Measurements from ENCODE around the gene CRADD. TPM values are rescaled to one million over a fixed set of nuclear protein-coding genes. Genes with fewer than 3 reads are reported as not detected.

The CRADD gene
- total RNA-seq, 1 donor from 2014 or later: 8.1 TPM

DNA sequence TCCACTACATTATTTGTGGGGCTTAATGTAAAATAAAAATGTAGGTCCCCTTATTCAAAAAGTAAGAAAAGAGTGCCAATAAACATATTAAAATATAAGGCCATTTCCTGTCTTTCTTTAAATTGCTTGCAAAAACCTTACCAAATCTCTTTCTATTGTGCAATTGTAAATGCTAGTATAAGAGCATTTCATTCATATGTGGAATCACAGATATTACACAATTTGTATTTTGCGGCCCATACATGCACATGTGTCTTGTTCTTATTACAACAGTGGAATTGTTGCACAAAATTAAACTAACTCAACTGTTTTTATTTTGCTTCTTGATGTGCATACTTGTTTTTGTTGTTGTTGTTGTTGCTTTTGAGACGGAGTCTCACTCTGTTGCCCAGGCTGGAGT is 20.1 kb upstream of the CRADD start:
- H3K9me3 Mint-ChIP-seq: no peaks in the 10 kb centered on the region
- no peak for DNase-seq
- intact Hi-C loops (cut with micrococcal nuclease): no loop called here
- H3K4me1 Mint-ChIP-seq: no peaks in the 10 kb centered on the region
- no peaks in the 10 kb centered on the region for H3K36me3 Mint-ChIP-seq (ENCODE audit: low read depth)
- H3K27me3 Mint-ChIP-seq: peaks cover 4% of the 10 kb centered on the region
- no peak overlapping the region for H3K27ac Mint-ChIP-seq
- H3K4me3 Mint-ChIP-seq: no peak overlapping the region

DNA sequence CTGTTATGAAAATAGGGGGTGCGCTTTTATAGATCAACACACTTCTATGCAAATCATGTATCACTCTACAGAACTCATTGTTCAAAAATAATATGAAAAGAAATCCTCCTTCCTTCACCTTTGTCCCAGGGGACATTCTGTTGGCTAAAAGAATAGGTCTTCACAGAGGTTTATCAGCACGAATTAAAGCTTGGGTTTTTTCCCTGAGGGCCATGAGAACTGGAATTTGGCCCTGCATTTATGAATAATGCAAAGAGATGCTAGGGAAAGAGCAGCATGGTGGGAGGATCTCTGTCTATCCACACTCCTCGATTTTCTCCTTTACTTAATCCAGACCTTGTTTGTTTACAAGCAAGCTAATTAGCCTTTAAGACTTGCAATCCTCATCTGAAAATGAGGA is 16.2 kb upstream of the CRADD start:
- Mint-ChIP-seq H3K4me1 (no peaks in the 10 kb centered on the region), H3K9me3 (no peaks in the 10 kb centered on the region), H3K27me3 (no peaks in the 10 kb centered on the region), H3K4me3 (no peak overlapping the region), H3K36me3 (ENCODE audit: low read depth) (no peaks in the 10 kb centered on the region), H3K27ac (no peak overlapping the region)
- DNase-seq: no peak
- intact Hi-C loops (cut with micrococcal nuclease): no loop called here

- DNase-seq: no peak
- no peaks in the 10 kb centered on the region for H3K9me3 Mint-ChIP-seq
- intact Hi-C loops (cut with micrococcal nuclease): no loop called here
- no peaks in the 10 kb centered on the region for H3K4me1 Mint-ChIP-seq
- no peak overlapping the region for H3K27ac Mint-ChIP-seq
- H3K27me3 Mint-ChIP-seq: no peaks in the 10 kb centered on the region
- H3K36me3 Mint-ChIP-seq (ENCODE audit: low read depth): no peaks in the 10 kb centered on the region
- no peak overlapping the region for H3K4me3 Mint-ChIP-seq
Measured at GRCh38 chr12:93663006-93663728, 14.0 kb upstream of the CRADD start.

DNA sequence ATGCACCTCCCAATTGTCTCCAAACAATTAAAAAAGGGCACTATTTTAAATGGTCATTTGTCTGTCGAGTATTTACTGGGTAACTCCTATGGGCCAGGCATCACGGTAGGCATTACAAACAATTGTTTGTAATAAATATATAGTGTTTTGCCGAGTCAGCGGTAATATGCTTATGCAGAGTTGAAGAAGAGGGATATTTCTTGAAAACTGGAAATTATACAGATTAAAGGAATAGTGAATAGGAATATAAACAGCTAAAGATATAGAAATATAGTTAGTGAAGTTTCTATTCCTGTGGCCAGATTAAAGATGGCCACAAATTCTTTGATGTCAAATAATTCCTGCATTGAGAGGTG is 13.5 kb upstream of the CRADD start:
- H3K36me3 Mint-ChIP-seq (ENCODE audit: low read depth): peaks cover 3% of the 10 kb centered on the region
- H3K4me1 Mint-ChIP-seq: peaks cover 3% of the 10 kb centered on the region
- no peak for DNase-seq
- no peak overlapping the region for H3K27ac Mint-ChIP-seq
- H3K4me3 Mint-ChIP-seq: no peak overlapping the region
- H3K27me3 Mint-ChIP-seq: no peaks in the 10 kb centered on the region
- peaks cover 5% of the 10 kb centered on the region for H3K9me3 Mint-ChIP-seq
- intact Hi-C loops (cut with micrococcal nuclease): no loop called here

DNA sequence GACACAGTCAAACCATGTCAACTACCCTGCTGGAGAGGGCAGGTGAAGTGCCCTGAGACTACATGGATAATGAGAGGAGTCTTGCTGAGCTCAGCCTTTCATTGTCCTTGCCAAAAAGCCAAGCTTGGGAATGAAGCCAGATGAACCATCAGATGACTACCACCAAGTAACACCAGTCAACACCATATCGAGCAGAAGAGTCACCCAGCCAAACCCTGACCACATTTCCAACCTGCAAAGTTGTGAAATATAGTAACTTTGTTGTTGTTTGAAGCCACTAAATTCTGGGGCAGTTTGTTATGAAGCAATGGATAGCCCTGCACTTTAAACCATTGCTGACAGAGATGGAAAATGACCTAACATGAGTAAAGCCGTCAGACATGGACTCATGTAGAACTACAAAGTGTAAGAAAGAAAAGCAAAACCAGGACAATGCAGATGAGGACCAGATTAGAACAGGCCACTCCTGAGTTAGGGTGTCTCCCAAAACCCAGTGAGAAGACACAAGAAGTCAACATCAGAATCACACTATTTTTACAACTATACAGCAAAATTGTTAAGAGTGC is 12.5 kb upstream of the CRADD start:
- peaks cover 13% of the 10 kb centered on the region for H3K9me3 Mint-ChIP-seq
- peaks cover 6% of the 10 kb centered on the region for H3K4me1 Mint-ChIP-seq
- intact Hi-C loops (cut with micrococcal nuclease): no loop called here
- no peak for DNase-seq
- H3K27me3 Mint-ChIP-seq: no peaks in the 10 kb centered on the region
- H3K4me3 Mint-ChIP-seq: no peak overlapping the region
- no peak overlapping the region for H3K27ac Mint-ChIP-seq
- peaks cover 7% of the 10 kb centered on the region for H3K36me3 Mint-ChIP-seq (ENCODE audit: low read depth)

DNA sequence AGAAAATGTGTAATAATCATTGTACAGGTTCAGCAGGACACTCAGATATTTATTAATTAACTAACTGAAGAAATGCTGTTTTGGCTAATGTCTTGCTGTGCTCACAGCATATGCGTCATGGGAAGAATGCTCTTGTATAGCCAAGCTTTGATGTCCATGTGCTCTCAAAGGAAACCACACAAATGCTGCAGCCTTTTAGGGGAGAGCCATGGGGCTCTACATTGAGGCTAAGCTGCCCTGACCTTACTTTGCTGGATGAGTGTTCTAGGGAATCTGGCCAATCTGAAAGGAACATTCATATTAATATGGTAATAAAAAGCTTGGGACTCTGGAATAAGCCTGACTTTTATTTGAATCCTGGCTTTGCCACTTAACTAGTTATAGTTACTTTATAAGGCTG is 9.5 kb upstream of the CRADD start:
- intact Hi-C loops (cut with micrococcal nuclease): no loop called here
- Mint-ChIP-seq H3K36me3 (ENCODE audit: low read depth) (peaks cover 7% of the 10 kb centered on the region), H3K27ac (no peak overlapping the region), H3K4me1 (peaks cover 6% of the 10 kb centered on the region), H3K4me3 (no peak overlapping the region), H3K27me3 (no peaks in the 10 kb centered on the region), H3K9me3 (peaks cover 13% of the 10 kb centered on the region)
- DNase-seq: no peak

DNA sequence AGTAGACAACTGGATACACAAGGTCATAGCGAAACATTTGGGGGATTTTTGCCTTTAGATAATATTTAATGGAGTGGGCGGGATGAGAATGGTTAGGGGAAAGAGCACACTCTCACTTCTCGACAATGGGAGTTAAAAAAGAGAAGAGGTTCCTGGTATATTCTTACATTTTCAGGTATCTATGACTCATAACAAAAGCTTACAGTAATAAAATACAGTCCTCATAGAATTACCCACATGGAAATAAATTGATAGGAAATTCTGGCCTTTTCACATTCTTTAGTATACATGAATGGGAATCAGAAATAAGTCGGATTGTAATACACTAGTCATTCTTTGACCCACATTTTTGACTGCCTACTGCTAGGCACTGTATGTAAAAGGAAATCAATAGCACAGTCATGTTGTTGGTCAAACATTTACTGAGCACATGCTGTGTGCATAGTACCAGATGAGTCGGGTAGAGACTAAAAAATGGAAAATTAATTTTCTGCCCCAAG is 8.2 kb upstream of the CRADD start:
- intact Hi-C loops (cut with micrococcal nuclease): no loop called here
- Mint-ChIP-seq H3K4me3 (no peak overlapping the region), H3K9me3 (peaks cover 13% of the 10 kb centered on the region), H3K27me3 (peaks cover 1% of the 10 kb centered on the region), H3K27ac (no peak overlapping the region), H3K4me1 (peaks cover 13% of the 10 kb centered on the region), H3K36me3 (ENCODE audit: low read depth) (peaks cover 7% of the 10 kb centered on the region)
- no peak for DNase-seq

- H3K27ac Mint-ChIP-seq: no peak overlapping the region
- H3K36me3 Mint-ChIP-seq (ENCODE audit: low read depth): peaks cover 7% of the 10 kb centered on the region
Measured at GRCh38 chr12:93669452-93669851, 7.7 kb upstream of the CRADD start.

DNA sequence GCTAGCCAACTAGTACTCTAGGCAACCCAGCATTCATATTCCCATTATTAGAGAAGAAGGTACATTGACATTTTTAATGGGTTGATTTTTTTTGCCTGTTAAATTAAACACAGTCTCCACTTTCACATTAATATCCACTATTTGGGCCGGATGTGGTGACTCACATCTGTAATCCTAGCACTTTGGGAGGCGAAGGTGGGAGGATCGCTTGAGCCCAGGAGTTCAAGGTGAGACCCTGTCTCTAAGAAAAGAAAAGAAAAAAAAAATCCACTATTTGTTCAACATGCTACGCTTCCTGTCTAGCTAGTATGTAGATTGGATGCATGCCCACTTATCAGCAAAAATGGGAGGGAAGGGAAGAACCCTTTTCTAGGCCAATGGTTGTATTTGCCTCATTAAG is 7.1 kb upstream of the CRADD start:
- H3K4me1 Mint-ChIP-seq: peaks cover 15% of the 10 kb centered on the region
- peaks cover 7% of the 10 kb centered on the region for H3K36me3 Mint-ChIP-seq (ENCODE audit: low read depth)
- no peak overlapping the region for H3K4me3 Mint-ChIP-seq
- no peak overlapping the region for H3K27ac Mint-ChIP-seq
- H3K9me3 Mint-ChIP-seq: peaks cover 18% of the 10 kb centered on the region
- H3K27me3 Mint-ChIP-seq: peaks cover 4% of the 10 kb centered on the region
- DNase-seq: no peak
- intact Hi-C loops (cut with micrococcal nuclease): no loop called here

More at GRCh38 chr12:93669452-93669851, 7.7 kb upstream of the CRADD start:
- H3K4me3 Mint-ChIP-seq: no peak overlapping the region
- H3K9me3 Mint-ChIP-seq: peaks cover 18% of the 10 kb centered on the region
- DNase-seq: peak; percentile 42
- intact Hi-C loops (cut with micrococcal nuclease): no loop called here
- H3K27me3 Mint-ChIP-seq: peaks cover 4% of the 10 kb centered on the region
- peaks cover 15% of the 10 kb centered on the region for H3K4me1 Mint-ChIP-seq

DNA sequence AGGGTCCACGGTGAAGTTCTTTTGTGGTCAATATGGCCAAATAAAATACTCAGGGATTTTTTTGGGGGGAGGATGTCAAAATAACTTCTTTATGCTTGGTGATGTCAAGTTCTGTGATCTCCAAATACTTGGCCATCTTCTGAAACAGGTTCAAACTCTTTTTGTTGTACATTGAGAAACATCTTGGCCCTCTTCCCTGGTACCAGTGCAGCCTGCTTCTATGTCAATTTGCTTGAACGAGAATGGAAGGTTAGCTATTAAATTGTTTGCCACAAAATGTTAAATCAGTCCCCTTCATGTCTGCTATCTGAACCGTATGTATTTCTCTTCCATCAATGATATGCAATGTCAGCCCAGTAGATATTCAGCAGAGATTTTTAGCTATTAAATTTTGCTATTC is 6.1 kb upstream of the CRADD start:
- Mint-ChIP-seq H3K27me3 (peaks cover 4% of the 10 kb centered on the region), H3K9me3 (peaks cover 18% of the 10 kb centered on the region), H3K36me3 (ENCODE audit: low read depth) (peaks cover 7% of the 10 kb centered on the region), H3K27ac (no peak overlapping the region), H3K4me3 (no peak overlapping the region), H3K4me1 (peaks cover 15% of the 10 kb centered on the region)
- no peak for DNase-seq
- intact Hi-C loops (cut with micrococcal nuclease): no loop called here

DNA sequence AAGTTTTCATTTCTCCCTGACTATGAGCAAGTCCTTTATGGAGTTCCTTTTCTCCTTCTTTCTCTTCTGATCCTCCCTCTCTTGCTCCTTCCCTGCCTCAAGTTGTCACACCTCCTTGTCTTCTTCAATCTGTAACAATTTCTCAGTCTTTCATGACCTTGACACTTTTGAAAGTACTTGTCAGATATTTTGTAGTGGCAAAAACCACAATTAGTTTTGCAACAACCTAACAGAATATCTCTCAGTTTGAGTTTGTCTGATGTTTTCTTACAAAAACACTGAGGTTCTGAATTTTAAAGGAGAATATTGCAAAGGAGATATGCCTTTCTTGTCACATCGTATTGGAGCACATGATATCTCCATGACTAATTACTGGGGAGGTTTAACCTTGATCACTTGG is 4.1 kb upstream of the CRADD start:
- H3K36me3 Mint-ChIP-seq (ENCODE audit: low read depth): peaks cover 10% of the 10 kb centered on the region
- intact Hi-C loops (cut with micrococcal nuclease): no loop called here
- no peak overlapping the region for H3K27ac Mint-ChIP-seq
- no peak overlapping the region for H3K4me3 Mint-ChIP-seq
- peaks cover 4% of the 10 kb centered on the region for H3K27me3 Mint-ChIP-seq
- H3K4me1 Mint-ChIP-seq: peaks cover 25% of the 10 kb centered on the region
- peaks cover 23% of the 10 kb centered on the region for H3K9me3 Mint-ChIP-seq
- no peak for DNase-seq

DNA sequence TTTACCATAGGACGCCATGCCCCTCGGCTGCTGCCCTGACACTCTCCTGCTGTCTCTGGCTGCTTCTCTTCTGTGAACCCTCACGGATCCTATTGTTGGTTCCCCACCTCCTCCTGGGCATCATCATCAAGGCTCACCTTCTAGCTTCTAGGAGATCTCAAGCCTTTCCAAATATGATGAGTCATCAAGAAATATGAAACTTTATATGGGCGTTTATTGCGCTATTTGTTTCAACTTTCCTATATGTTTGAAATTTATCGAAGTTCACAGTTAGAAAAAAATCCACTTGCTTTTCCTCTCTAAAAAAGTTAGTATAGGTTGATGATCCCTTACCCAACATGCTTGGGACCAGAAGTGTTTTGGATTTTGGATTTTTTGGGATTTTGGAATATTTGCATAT is 2.8 kb upstream of the CRADD start:
- peaks cover 12% of the 10 kb centered on the region for H3K9me3 Mint-ChIP-seq
- intact Hi-C loops (cut with micrococcal nuclease): no loop called here
- peaks cover 8% of the 10 kb centered on the region for H3K36me3 Mint-ChIP-seq (ENCODE audit: low read depth)
- no peak for DNase-seq
- H3K27ac Mint-ChIP-seq: no peak overlapping the region
- H3K4me3 Mint-ChIP-seq: no peak overlapping the region
- H3K4me1 Mint-ChIP-seq: peaks cover 31% of the 10 kb centered on the region
- peaks cover 4% of the 10 kb centered on the region for H3K27me3 Mint-ChIP-seq

GRCh38 chr12:93676408-93677194 is 574 bp upstream of the CRADD start:
- peaks cover 15% of the 10 kb centered on the region for H3K36me3 Mint-ChIP-seq (ENCODE audit: low read depth)
- DNase-seq: peak; percentile 65
- intact Hi-C loops (cut with micrococcal nuclease): loop anchor here (1.0 to 5.0 kb wide), 10 partner anchors 66 to 784 kb away; partner anchors contain the start of genes EEA1 and MRPL42
- H3K27me3 Mint-ChIP-seq: peaks cover 4% of the 10 kb centered on the region
- H3K4me1 Mint-ChIP-seq: peaks cover 37% of the 10 kb centered on the region
- H3K9me3 Mint-ChIP-seq: peaks cover 11% of the 10 kb centered on the region
- peak overlapping the region; percentile 96 for H3K4me3 Mint-ChIP-seq
- peak overlapping the region; percentile 99 for H3K27ac Mint-ChIP-seq

DNA sequence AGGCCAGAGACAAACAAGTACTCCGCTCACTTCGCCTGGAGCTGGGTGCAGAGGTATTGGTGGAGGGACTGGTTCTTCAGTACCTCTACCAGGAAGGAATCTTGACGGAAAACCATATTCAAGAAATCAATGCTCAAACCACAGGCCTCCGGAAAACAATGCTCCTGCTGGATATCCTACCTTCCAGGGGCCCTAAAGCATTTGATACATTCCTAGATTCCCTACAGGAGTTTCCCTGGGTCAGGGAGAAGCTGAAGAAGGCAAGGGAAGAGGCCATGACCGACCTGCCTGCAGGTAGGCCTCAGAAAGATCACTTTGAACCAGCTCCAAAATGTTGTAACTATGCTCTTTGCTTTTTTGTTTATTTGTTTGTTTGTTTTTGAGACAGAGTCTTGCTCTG is 1.6 kb downstream of the CRADD start:
- Mint-ChIP-seq H3K27me3 (peaks cover 4% of the 10 kb centered on the region), H3K4me1 (peaks cover 33% of the 10 kb centered on the region), H3K9me3 (peaks cover 11% of the 10 kb centered on the region), H3K4me3 (peak overlapping the region; percentile 96), H3K36me3 (ENCODE audit: low read depth) (peaks cover 15% of the 10 kb centered on the region), H3K27ac (peak overlapping the region; percentile 32)
- DNase-seq: no peak
- intact Hi-C loops (cut with micrococcal nuclease): loop anchor here (5.0 kb wide), 2 partner anchors 86 to 751 kb away; partner anchors contain the start of gene EEA1

All from activated CD4-positive, alpha-beta T cell treated with anti-CD3 and anti-CD28 coated beads, Interleukin-2, amount 10 ng/mL, durations not matched to agents 24 days and 14 days (primary cell).